Measurements from ENCODE around the gene ENO3.

Gene ENO3

DNA sequence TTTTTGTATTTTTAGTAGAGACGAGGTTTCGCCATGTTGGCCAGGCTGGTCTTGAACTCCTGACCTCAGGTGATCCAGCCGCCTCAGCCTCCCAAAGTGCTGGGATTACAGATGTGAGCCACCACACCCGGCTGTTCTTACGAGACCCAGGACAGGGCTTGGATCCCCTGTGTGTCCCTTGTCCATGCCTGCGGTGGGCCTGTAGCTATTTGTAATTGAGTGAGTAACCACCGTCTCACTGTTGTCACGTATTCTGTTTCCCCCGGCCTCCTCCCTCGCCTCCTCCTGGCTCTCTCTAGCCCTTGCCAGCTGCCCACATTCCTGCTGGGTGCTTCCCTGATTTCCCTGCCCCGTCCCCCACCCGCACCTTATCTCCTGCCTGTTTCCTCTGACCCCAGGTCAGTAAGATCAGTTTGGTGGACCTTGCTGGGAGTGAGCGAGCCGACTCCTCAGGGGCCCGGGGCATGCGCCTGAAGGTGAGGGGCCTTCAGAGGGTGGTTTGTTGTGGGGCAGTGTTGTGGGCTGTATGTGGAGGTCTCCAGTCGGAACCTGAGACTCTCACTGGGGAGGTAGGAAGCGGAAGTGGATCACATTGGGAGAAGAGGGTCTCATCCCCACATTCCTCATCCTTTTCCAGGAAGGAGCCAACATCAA, 52.4 kb downstream of the ENO3 start:
- Mint-ChIP-seq H3K9me3 (no peaks in the 10 kb centered on the region), H3K27me3 (no peaks in the 10 kb centered on the region), H3K36me3 (ENCODE audit: insufficient read depth) (peaks cover 26% of the 10 kb centered on the region), H3K4me3 (no peak overlapping the region), H3K27ac (no peak overlapping the region), H3K4me1 (ENCODE audit: low read depth in 2 of 2) (peaks cover 19 to 28% of the 10 kb centered on the region in 2 donors)
- ATAC-seq (replicated peaks) (no peak), DNase-seq (no peak)
